HG03571 (cell line): ENCODE results near the gene LRRN4CL.
"Not testable (repeated sequence)": the region's sequence is repeated elsewhere in the genome, so short reads cannot be mapped to it uniquely, and the experiment has no call there.

ENCODE experiments used
- ATAC-seq: cut with Tn5 transposase; IDR thresholded peaks from one replicate; pipeline ENCODE4 v1.9.1; 2021; ENCODE audit not compliant: unreplicated experiment

The LRRN4CL gene

GRCh38 chr11:62677156-62677555 lies 12.2 kb downstream of the LRRN4CL start:
- ATAC-seq: no peak

GRCh38 chr11:62676698-62677097 lies 12.6 kb downstream of the LRRN4CL start:
- no peak for ATAC-seq

- not testable (repeated sequence) for ATAC-seq
These were observed 13.9 kb downstream of the LRRN4CL start for GRCh38 chr11:62675415-62675814.

GRCh38 chr11:62673196-62673525 lies 16.2 kb downstream of the LRRN4CL start:
- ATAC-seq: no peak

- ATAC-seq: peak; percentile 44
These were observed 17.5 kb downstream of the LRRN4CL start, which contains the start of the genes LBHD1 and UQCC3 for GRCh38 chr11:62671608-62672389. Gene LBHD1, minus strand, starts transcription at chr11:62672267. Its CDS starts 2,236 bp downstream, at chr11:62670031. Gene UQCC3, plus strand, starts transcription at chr11:62671673. Its CDS starts 73 bp downstream, at chr11:62671746.

- ATAC-seq: peak; percentile 10
These were observed 18.1 kb downstream of the LRRN4CL start for GRCh38 chr11:62671236-62671607.

GRCh38 chr11:62669420-62670161 lies 19.7 kb downstream of the LRRN4CL start:
- ATAC-seq: no peak

- ATAC-seq: no peak
These were observed 21.9 kb downstream of the LRRN4CL start for GRCh38 chr11:62667460-62667859.

GRCh38 chr11:62666259-62666926 lies 22.9 kb downstream of the LRRN4CL start:
- ATAC-seq: no peak

GRCh38 chr11:62665599-62666258 lies 23.6 kb downstream of the LRRN4CL start:
- no peak for ATAC-seq

GRCh38 chr11:62665075-62665598 lies 24.2 kb downstream of the LRRN4CL start, which contains the start of the genes C11orf98 and CSKMT:
Gene C11orf98, minus strand, starts transcription at chr11:62665210. Its CDS starts 41 bp downstream, at chr11:62665169.
Gene CSKMT, plus strand, starts transcription at chr11:62665312. Its CDS starts 568 bp downstream, at chr11:62665880.
- ATAC-seq: peak; percentile 83

GRCh38 chr11:62664405-62665074 lies 24.8 kb downstream of the LRRN4CL start:
- ATAC-seq: peak; percentile 13

- ATAC-seq: no peak
These were observed 32.4 kb downstream of the LRRN4CL start for GRCh38 chr11:62656796-62657429.

- ATAC-seq: no peak
These were observed 35.0 kb downstream of the LRRN4CL start for GRCh38 chr11:62654297-62654696.

GRCh38 chr11:62652161-62653006 lies 36.9 kb downstream of the LRRN4CL start:
- ATAC-seq: peak; percentile 12

GRCh38 chr11:62650283-62650682 lies 39.0 kb downstream of the LRRN4CL start:
- not testable (repeated sequence) for ATAC-seq

GRCh38 chr11:62649486-62649885 lies 39.8 kb downstream of the LRRN4CL start:
- ATAC-seq: no peak

GRCh38 chr11:62648967-62649364 lies 40.4 kb downstream of the LRRN4CL start:
- ATAC-seq: no peak
